Suppressor macrophage treated with lipopolysaccharide for 1 hour (primary cell): Measurements from ENCODE around the gene RAB26.

Source experiments
- DNase-seq, 3 donors: peaks; one replicate each; pipeline ENCODE4 v3.0.0-alpha.2; 2020 to 2022

Gene RAB26

GRCh38 chr16:2145843-2146242 is 2.6 kb upstream of the RAB26 start:
- DNase-seq, result no peak

DNA sequence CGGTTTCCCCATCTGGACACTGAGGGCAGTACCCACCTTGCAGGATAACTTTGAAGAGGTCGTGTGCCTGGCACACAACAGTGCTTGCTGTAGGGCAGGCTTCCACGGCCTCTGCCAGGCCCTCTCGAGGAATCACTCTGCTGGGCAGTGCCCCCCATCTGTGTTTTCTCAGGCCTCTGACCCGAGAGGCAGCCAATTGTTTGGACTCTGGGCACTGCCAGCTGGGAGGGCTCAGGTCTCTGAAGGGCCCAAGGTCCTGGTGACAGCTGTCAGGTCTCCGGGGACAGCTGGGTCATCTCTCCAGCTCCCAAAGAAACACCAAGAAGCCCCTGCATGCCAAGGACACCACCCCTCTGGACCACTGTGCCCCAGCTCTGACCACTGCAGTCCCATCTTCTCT is 1.0 kb upstream of the RAB26 start:
- DNase-seq, result no peak

- DNase-seq, result no peak
These were observed 547 bp downstream of the RAB26 start for GRCh38 chr16:2148714-2149629.

- no peak for DNase-seq
These were observed 1.4 kb downstream of the RAB26 start for GRCh38 chr16:2149630-2150417.

- no peak for DNase-seq
These were observed 2.2 kb downstream of the RAB26 start for GRCh38 chr16:2150418-2151187.

DNA sequence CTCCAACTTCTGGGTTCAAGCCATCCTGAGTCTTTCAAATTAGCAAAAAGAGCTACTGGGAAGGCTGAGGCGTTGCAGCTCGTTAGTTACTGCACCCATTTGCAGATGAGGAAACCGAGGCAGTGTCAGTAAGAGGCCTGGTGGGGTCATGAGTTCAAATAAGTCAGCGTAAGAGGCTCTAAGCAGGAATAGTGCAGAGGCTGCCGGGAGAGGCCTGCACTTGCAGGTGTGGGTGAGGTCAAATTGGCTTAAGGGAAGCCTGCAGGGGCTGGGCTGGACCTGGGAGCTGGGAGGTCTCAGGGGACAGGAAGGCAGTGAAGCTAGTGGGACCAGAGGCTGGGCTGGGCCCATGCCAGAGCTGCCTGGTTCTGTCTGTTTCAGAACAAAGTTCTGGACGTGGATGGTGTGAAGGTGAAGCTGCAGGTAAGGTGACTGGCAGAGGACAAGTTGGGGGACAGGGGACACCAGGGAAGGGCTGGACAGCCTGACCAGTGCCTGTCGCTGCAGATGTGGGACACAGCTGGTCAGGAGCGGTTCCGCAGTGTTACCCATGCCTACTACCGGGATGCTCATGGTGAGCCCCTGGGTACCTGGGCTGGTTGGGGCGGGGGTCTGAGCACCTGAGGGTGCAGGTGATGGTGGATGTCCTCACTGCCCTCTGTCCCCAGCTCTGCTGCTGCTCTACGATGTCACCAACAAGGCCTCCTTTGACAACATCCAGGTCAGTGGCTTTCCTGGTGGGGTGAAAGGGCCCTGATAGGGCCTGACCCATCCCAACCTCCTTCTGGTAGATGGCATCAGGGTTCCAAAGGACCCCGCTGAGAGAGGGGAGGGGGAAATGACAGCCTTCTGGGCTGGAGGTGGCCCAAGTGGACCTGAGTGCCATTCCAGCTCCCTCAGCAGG is 3.0 kb downstream of the RAB26 start:
- no peak for DNase-seq

DNA sequence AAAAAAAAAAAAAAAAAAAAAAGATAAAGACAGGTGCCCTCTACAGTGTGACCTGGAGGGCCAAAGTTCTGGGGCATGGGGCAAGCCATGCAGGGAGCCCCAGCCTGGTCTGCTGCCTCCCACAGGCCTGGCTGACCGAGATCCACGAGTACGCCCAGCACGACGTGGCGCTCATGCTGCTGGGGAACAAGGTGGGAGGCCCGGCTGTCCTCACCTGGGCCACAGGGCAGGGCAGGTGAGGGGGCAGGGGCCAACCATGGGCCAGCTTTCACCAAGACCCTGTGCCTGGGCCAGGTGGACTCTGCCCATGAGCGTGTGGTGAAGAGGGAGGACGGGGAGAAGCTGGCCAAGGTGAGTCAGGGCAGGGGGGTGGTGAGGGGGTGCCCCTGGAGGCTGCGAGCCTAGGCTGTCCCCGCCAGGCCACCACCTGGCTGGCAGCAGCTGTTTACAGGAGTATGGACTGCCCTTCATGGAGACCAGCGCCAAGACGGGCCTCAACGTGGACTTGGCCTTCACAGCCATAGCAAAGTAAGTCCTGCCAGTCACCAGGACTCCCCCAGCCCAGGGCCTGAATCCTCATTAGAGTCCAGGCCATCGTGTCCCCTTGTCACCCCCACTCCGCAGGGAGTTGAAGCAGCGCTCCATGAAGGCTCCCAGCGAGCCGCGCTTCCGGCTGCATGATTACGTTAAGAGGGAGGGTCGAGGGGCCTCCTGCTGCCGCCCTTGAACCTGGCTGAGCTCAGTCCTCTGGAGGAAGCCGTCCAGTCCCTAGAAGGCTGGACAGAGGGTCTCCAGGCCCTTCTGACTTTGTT is 4.5 kb downstream of the RAB26 start:
- no peak for DNase-seq

DNA sequence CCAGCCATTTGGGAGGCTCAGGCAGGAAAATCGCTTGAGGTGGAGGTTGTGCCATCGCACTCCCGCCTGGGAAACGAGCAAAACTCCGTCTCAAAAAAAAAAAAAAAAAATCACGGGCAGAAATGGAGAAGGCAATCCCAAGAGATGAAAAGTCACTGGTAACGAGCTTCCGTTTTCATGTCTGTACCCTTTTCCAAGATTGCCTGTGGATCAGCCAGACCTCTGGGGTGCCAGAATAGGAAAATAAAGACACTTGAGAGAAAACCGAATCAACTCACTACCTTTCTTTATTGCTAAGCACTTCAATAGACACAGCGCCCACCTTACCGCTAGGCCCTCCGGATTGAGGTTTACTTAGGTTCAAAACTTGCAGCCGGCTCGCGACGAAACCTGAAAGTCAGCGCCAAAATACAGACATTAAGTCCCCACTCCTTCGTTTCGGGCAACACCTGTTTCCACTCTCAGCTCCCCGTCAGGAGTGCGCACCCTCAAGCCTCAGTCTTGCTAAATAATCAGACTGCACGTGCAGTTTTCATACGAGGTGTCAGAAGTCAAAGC is 6.2 kb downstream of the RAB26 start:
- DNase-seq, result peak in 1 of 3 donors; percentile 34

GRCh38 chr16:2155091-2155950 is 6.9 kb downstream of the RAB26 start, which contains the start of gene TRAF7:
Gene TRAF7, plus strand, starts transcription at chr16:2155782. Its CDS starts 8,139 bp downstream, at chr16:2163921.
- DNase-seq, result peak; percentile 98 to 100 (median 100)

GRCh38 chr16:2155977-2156848 is 7.8 kb downstream of the RAB26 start:
- DNase-seq, result peak in 2 of 3 donors; percentile 22 to 42

GRCh38 chr16:2156849-2157224 is 8.4 kb downstream of the RAB26 start:
- DNase-seq, result no peak

DNA sequence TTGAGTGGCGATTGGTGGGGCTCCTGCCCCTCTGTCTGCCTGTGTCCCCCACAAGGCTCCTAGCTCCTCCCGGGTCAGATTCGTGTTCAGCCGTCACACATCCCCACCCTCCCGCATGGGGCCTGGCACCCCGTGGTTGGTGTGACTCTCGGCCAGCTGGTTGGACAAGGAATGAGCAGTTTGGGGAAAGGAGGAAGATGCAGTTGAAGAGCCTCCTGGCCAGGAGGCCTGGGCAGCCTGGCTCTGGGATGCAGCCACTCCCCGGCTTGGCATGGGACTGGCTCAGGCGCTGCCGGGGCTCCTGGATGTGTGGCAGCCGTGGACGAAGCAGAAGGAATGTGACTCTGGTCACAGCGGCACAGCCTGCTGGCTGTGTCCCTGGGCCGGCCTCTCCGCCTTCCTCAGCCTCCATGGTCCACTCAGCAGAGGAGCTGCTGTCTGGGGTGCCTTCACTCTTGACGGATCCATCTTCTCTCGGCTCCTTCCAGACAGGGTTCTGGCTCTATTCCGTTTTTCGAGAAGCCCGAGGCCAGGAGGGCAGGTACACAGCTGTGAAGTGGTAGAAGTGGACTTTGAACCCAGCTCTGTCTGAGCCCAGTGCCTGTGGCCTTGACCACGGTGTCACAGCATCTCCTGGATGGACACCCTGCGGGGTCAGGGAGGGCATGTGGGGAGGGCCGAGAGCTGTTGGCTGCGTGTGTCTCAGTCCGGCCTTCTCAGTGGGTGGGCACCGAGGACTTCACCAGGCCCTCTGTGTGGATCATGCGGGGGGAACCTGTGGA is 9.2 kb downstream of the RAB26 start:
- no peak for DNase-seq

DNA sequence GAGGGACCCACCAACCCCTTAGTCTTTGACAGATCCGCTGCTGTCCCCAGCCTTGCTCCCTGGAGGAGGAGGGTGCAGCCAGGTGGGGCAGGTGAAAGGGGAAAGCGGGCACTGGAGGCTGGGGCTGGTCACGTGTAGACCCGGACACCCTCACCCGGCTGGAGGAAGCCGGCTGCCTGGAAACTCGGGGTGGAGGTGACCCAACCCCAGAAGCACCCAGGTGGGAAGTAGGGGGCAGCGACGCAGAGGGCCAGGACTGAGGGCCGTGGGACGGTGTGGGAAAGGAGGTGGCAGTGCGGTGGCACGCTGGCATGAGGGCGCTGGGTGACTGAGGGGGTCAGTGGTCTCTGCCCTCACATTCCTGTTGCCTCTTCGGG is 9.8 kb downstream of the RAB26 start:
- no peak for DNase-seq

GRCh38 chr16:2159175-2159838 is 10.9 kb downstream of the RAB26 start:
- DNase-seq, result no peak

DNA sequence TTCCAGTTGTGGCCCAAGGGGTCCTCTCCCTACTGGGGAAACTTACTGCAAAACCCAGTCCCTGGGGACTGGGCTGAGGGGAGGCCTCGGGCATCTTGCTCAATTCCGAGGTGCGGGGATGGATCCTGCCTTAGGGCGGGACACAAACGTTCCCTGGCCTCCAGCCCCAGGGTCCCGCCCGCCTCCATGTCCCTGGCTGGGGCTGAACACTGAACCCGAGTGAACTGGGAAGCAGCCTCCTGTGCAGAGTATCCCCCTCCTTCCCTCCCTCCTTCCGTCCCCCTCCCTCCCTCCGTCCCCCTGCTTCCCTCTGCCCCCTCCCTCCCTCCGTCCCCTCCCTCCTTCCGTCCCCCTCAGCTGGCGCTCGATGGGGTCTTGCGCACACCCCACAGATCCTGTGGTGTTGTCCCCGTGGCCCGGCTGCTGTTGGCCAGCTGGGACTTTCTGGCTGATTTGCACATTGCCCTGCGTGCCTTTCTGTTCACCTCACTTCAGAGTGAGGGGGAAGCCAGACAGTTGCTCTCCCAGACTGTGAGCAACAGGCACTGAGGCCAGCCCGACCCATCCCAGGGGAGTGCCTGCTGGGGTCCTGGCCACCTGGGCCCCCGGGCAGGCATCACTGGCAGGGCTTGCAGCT is 12.6 kb downstream of the RAB26 start:
- no peak for DNase-seq

DNA sequence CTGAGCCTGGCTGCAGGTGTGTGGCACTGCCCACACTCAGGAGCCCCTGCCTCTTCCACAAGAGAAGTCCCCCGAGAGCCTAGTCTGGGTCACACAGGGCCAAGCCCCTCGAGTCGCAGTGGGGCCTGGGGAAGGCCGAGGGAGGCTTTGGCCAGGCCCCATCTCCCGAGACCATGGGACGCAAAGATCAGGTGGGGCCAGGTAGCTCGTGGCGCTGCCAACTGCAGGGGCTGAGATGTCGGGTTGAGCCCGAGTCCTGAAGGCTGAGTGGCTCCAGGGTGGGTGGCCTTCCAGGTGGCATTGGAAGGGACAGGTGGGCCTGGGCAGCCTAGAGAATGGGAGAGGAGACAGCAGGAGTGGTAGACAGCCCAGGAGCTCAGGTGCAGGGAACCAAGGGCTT is 13.5 kb downstream of the RAB26 start:
- DNase-seq, result no peak

DNA sequence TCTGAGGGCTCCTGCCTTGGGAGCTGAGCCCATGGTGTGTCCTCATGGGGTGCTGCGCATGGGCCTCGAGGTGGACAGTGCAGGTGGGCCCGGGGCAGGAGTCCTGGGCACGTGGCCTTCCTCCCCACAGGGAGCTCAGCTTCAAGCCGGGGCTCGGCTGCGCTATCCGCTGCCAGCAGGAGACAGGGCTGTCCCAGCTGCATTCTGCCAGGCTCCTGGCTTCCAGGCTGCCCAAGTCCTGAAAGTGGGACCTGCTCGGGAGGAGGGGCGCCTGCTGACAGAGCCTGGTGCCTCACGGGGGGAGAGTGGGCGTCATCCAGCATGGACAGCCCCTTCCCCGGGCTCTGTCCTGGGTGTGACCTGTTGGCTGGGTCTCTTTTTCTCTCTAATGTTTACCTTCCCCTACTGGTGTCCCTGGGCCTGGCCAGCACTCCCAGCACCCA is 14.3 kb downstream of the RAB26 start:
- no peak for DNase-seq
